ENCODE data around the gene METTL2B.

The METTL2B gene, protein sequence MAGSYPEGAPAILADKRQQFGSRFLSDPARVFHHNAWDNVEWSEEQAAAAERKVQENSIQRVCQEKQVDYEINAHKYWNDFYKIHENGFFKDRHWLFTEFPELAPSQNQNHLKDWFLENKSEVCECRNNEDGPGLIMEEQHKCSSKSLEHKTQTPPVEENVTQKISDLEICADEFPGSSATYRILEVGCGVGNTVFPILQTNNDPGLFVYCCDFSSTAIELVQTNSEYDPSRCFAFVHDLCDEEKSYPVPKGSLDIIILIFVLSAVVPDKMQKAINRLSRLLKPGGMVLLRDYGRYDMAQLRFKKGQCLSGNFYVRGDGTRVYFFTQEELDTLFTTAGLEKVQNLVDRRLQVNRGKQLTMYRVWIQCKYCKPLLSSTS

DNA sequence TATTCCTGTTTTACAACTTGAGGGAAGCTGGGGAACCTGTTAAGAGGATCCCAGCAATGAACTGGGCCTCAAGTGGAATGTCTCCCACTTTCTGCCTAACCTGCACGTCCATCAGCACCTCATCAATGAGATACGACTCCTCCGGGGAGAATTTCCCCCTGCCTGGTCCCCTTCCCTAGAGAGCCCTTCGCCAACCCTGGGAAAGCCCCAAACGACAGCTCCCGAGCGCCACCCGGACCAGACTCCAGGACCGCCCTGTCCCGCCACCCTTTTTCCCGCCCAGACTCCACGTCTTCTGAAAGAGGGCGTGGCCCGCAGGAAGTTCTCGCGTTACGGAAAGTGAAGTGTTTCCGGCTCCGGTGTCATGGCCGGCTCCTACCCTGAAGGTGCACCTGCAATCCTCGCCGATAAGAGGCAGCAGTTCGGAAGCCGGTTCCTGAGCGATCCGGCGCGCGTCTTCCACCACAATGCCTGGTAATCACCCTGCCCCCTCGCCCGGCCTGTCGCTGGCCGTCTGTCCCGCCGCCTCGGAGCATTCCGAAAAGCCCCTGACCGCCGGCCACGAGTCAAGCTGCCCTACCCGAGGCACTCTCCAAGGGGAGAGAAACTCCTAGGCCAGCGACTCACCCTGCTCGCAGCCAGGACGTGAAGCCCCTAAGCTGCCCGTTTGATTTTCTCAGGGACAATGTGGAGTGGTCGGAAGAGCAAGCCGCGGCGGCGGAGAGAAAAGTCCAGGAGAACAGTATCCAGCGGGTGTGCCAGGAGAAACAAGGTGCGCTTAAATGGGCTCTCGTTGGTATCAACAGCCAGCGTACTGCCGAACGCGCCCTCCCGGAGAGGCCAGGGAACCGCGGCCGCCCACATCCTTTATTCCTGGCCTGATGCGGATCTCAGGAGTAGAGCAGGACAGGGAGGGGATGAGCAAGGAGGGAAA, at the start of gene METTL2B:
METTL2B (plus strand) TSS at position 347 of the 934 bp plus-strand sequence; CDS start at position 365, 18 bp downstream.
- peak; percentile 88 to 91 for DNase-seq (ENCODE audit: low read depth in 2 of 2)

DNA sequence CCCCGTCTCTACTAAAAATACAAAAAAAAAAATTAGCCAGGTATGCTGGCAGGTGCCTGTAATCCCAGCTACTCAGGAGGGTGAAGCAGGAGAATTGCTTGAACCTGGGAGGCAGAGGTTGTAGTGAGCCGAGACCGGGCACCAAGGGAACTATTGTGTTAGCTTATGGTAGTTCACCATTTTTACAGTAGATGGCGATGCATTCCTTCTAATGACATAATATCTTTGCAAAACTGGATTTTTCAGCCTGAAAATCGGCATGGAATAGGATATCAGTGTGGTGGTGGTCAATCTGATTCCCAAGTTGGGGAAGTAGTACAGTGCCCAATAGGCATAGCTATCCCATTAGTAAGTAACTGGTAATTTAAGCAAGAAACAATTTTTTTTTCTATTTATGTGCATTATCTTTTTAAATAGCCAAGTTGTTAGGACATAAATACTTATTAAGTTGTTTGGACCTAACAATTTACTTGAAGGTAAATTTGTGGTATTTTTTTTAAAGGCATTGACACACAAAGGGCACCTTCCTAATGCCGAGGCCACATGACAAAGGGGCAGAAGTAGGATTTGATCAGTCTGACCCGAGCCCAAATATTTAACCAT, 49.2 kb upstream of the METTL2B start:
- no peak for DNase-seq (ENCODE audit: low read depth in 2 of 2)

DNA sequence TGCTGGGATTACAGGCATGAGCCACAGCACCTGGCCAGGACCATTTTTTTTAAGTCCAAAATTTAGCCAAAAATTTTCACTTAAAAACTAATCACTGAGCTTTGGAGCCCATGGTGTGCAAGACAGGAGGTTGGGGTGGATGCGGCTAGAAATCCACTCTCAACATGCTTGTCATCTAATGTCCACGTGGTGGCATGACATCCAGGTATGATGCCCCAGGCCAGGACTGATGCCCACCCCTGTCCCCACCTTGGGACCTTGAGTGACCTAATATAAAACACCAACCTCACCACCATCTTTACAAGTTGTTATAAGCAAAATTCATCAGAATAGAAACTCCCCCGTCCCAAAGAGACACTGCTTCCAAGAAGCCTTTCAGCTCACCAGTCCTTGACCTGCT, 46.3 kb upstream of the METTL2B start:
- no peak for DNase-seq (ENCODE audit: low read depth in 2 of 2)

DNA sequence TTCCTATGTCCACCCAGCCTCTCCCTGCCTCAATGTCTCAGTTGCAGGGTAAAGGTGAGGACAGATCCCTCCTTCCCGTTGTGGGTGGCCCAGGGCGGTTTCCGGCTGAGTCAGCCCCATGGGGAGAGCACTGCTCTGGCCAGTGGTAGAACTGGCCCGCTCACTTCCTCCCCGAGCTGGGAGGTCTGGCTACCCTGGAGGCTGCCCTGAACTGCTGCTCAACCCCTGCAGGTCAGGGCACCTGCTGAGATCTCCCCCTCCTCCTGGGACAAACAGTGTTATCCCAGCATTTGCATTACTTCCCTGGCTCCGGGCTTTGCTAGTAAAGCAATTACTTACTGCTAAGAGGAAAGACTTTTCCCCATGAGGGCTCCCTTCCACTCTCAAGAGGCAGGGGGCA, 45.3 kb upstream of the METTL2B start:
- no peak for DNase-seq (ENCODE audit: low read depth in 2 of 2)

DNA sequence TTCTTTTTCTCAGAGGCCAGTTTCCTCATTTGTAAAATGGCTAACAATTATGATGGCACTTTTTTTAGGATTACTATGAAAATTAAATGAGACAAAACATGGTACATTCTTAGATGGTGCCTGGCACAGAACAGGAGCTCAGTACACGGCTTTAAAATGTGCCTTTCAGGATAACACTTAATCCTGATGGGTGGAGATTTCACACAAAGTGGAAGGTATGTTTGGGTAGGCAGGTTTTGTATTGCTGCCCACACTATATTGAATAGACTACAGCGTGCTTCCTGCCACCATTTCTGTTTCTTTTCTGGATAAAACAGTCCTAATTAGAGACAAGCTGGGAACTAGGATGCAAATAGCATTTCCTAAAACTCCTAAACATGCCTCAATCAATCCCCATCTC, 44.8 kb upstream of the METTL2B start:
- DNase-seq (ENCODE audit: low read depth in 2 of 2) = no peak

DNA sequence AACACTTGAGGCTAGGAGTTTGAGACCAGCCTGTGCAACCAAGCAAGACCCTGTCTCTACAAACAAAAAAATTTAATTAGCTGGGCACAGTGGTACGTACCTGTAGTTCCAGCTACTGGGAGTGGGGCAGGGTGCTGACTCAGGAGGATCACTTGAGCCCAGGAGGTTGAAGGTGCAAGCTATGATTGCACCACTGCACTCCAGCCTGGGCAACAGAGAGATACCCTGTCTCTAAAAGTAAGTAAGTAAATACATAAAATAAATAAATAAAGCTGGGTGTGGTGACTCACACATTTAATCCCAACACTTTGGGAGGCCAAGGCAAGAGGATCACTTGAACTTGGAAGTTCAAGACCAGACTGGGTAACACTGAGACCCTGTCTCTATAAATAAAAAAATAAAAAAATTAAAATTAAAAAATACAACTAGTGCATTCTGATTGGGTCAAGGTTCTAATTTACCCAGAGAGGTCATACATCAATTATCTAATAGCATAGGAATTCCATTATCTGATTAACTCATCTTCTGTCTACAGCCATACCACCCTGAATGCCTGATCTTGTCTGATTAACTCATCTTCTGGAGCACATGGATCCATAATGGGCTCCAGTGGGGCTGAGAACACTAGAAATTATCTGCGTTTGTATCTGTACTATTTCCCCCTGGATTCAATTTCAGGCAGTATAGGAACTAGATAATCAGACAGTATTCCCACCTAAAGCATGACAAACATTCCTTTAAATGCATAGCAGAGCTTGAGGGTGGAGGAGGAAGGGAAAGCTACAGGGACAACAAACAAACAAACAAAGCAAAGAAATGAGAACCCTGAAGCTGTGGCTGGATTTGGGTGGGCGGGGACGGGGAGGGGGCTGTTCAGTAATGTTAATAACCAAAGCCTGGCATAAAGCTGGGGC, 41.9 kb upstream of the METTL2B start:
- no peak for DNase-seq (ENCODE audit: low read depth in 2 of 2)

DNA sequence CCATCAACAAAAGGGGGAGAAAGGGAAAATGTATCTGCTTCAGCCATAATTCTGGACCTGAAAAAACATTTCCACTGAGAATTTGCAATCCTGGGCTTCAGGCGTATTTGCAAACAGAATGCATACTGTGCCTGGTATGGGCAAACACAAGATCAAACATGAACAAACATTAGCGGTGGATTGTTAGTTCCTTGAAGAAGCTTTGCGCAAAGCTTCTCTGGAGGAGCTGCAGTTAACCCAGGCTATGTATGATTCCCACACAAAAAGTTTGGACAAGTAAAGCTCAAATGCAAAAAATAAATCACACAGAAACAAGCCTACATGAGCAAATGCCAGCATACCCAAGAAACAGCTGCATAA, 41.2 kb upstream of the METTL2B start:
- DNase-seq (ENCODE audit: low read depth in 2 of 2) = no peak

DNA sequence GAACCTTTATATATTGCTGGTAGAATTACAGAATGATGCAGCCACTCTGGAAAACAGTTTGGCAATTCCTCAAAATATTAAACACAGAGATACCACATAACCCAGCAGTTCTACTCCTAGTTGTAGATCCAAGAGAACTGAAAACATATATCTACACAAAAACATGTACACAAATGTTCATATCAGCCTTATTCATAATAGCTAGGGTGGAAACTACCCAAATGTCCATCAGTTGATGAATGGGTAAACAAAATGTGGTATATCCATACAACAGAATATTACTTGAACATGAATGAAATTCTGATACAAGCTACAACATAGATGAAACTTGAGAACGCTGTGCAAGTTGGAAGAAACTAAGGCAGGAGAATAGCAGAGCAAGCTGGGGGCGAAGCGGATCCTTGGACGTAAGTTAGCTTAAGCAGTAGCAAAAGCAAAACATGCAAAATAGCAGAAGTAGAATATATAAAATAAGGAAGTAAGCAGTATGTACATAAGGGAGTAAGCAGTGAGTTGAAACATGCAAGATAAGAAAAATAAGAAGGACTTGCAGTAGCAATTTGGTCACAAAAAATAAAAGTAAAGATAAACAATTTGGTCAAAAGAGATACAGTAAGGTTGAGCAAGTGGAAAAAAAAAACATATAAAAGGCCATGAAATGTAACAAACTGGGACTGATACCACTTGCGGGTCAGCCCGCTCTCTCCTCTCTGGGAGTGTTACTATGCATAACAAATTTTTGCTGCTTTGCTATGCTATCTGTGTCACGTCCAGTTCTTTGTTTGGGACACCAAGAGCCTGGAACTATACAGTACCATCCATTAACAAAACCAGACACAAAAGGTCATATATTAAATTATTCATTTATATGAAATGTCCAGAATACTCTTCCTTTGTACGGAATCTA, 38.9 kb upstream of the METTL2B start:
- no peak for DNase-seq (ENCODE audit: low read depth in 2 of 2)

DNA sequence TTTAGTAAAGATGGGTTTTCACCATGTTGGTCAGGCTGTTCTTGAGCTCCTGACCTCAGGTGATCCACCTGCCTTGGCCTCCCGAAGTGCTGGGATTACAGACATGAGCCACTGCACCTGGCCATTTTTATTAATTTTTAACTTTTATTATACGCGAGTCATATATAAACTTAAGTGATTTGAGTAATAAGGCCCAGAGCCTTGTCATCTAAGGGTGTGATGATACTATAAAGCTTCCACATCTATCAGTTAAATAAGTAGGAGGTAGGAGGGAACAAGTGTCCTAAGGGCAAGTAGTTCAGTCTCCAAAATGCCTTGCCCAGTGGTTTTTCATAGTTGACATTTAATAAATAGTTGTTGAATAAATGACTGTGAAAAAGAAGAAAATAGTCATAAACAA, 34.2 kb upstream of the METTL2B start:
- no peak for DNase-seq (ENCODE audit: low read depth in 2 of 2)

DNA sequence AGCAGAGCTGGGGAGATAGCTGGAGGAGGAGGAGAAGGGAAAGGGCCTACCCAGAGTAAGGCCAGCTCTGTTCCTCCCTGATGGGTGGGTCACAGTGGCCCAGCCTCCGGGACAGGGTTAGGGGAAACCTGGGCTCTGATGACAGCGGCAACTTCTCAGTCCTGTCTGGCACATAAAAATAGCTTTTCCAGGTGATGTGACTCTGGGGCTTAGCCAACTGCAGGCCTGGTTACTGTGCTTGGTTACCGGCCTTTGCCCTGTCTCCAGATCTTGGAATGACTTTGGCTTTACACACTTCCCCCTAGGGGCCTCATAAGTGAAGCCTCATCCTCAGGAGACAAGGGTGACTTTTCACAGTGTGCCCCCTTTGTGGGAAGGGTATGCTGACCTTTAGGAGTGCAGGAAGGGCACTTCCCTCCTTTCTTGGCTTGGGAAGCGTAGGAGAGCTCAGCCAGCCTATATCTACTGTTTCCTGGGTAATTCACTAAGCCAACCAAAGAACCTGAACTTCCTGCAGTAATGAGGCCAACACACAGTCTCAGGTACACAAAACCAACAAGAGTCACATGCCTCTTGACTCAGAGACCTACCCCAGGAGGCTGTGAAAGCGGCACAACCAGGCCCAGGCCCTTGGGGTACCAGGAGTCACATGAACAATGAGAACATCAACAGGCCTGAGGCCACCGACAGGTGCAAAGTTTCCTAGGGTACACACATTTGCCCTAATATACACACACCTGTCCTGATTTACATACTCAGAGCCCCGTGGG, 32.5 kb upstream of the METTL2B start:
- DNase-seq (ENCODE audit: low read depth in 2 of 2) = no peak

DNA sequence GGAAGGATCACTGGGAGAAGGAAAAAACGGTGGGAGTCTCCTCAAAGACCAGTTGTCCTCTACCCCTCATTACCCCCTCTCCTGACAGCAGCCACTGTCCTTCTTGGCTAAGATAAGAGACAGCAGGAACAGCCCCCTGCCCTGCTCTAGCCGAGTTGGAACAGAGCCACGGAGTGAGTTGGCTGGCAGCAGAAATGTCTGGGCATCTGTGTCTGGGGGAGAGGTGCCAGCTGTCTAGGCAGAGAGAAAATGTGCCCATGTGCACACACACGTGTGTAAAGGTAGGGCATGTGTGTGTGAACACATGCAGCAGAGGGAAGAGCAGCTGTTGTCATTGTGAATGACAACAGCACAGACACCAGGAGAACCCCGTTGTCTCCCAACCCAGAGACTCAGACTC, 30.2 kb upstream of the METTL2B start:
- DNase-seq (ENCODE audit: low read depth in 2 of 2) = no peak

DNA sequence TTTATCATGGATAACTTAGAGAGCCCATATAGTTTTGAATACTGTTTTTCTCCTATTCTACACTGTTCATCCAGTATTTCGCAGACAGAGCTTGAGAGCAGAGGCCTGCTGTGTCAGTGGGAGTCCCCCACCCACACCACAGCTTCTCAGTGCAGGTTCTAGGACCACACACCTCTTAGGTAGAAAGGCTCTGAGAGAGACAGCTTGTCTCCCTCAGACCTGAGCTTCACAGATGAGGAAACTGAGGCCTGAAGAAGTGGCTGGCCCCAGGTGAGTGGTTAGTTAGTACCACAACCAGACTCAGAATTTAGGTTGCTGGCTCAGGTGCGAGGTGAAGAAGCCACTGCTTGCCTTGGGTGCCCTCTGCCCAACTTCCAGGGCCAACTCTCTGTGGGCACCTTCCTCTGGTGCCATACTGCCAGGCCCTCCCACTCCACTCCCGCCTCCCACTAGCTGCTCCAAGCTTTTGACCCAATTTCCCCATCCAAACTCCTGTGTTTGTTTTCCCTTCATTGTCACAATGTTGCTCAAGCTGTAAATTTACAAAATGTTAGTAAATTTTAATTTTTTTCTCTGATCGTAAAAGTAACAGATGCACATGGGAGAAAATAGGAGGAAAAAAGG, 28.5 kb upstream of the METTL2B start:
- no peak for DNase-seq (ENCODE audit: low read depth in 2 of 2)

DNA sequence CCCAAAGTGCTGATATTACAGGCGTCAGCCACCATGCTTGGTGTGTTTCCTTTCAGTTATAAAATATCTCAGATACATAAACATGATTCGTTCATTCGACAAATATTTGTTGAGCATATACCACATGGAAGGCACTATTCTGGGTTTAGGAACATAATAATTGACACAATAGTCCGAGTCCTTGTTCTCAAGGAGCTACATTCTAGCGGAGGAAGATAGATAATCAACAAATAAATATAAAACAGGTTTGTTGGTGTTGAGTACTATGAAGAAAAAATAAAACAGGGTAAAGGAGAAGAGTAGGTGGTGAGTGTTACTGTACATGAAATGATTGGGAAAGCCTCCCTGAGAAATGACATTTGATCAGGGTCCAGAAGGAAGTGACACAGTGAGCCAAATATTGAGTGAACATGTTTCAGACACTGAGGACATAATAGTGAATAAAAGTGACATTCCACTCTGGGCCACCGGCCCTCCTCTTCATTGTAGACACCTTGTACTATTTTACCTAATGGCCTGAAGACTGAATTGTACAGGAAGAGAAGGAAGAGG, 27.7 kb upstream of the METTL2B start:
- DNase-seq (ENCODE audit: low read depth in 2 of 2) = no peak

DNA sequence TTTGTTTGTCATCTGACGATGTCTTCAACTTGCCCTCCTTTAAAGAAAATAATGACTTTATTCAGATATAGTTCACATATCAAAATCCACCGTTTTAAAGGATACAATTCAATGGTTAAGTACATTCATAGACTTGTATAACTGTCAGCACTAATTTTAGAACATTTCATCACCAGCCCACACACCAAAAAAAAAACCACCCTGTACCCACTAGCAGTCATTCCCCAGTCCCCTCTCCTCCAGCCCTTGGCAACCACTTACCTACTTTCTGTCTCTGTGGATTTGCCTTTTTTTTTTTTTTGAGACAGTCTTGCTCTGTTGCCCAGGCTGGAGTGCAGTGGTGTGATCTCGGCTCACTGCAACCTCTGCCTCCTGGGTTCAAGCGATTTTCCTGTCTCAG, 26.1 kb upstream of the METTL2B start:
- DNase-seq (ENCODE audit: low read depth in 2 of 2) = no peak

DNA sequence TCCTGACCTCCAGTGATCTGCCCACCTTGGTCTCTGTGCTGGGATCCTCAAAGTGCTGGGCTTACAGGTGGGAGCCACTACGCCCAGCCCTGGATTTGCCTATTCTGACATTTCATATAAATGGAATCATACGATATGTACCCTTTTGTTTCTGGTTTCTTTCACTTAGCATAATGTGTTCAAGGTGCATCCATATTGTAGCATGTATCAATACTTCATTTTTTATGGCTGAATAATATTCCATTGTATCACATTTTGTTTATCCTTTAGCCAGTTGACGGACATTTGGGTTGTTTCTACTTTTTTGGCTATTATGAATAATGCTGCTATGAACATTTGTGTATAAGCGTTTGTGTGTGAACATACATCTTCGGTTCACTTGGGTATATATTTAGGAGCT, 25.6 kb upstream of the METTL2B start:
- no peak for DNase-seq (ENCODE audit: low read depth in 2 of 2)

DNA sequence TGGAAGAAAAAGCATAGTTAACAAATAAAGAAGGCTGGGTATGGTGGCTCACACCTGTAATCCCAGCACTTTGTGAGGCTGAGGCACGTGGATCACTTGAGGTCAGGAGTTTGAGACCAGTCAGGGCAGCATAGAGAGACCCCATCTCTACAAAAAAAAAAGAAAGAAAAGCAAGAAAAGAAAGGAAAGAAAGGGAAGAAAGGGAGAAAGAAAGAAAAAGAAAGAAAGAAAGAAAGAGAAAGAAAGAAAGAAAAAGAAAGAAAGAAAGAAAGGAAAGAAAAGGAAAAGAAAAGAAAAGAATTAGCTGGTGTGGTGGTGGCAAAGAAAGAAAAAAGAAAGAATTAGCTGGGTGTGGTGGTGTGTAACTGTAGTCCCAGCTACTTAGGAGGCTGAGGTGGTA, 24.0 kb upstream of the METTL2B start:
- no peak for DNase-seq (ENCODE audit: low read depth in 2 of 2)

DNA sequence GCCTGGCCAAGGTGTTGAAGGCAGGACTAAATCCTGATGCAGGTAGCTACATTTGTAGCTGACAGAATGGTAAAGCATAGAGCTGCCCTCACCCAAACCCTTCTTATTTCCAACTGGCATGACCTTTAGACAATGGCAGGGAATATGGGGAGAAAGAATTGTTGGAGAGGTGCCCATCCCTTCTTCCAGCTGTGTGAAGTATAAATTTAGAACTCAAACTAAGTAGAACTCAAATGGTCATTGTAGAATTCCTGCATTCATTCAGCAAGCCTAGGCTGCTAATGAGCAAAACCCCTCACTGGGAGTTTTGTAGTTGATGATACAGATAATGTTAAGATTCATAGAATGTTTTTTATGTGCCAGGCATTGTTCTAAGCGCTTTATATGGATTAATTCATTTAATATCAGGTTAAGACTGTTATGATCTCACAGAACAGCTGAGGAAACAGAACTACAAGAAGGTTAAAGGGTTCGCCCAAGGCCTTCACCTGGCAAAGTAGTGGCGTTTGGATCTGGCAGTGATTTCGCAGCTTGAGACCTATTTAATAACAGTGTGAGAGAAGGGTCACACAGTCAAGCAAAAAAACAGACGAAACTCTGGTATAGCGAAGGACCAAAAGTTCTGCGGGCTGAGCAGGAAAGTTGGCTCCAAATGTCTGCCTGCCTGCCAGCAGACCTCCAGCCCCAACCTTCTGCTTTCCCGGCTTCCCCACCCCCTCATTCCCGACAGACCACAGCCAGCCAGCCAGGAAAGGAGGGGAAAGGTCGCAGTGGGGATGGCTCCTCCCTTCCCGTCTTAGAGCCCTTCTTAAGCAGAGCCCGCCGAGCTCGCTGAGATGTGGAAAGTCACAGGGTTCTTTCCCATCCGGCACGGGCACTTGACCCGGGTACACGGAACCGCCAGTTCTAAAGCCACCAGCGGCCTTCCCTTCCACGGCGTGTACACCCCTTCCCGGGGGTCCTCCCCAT, 22.4 kb upstream of the METTL2B start:
- no peak for DNase-seq (ENCODE audit: low read depth in 2 of 2)

All from stimulated activated CD4-positive, alpha-beta T cell treated with anti-CD3 and anti-CD28 coated beads, Interleukin-12 subunit alpha, Interleukin-12 subunit beta, amount 100 ng/mL, for 24 hours (primary cell).